Measurements from ENCODE around the gene DOK7. TPM values are rescaled to one million over a fixed set of nuclear protein-coding genes. Genes with fewer than 3 reads are reported as not detected.

The DOK7 gene
- polyA plus RNA-seq, 1 donor (not counting 4 experiments of a cell fraction or from before 2014, with no cell fraction given): 0.13 TPM

- peaks cover 41% of the 10 kb centered on the region for H3K79me2 ChIP-seq (ENCODE audit: control insufficient read depth, insufficient read depth, low read length)
- no peak for DNase-seq (ENCODE audit: low read depth, low spot score)
- FAIRE-seq: no peak
- H3K27me3 ChIP-seq (ENCODE audit: control insufficient read depth, extremely low read depth, insufficient read depth, low read length): no peaks in the 10 kb centered on the region
- H4K20me1 ChIP-seq (ENCODE audit: control insufficient read depth, extremely low read depth, insufficient read depth, low read length): peaks cover 12% of the 10 kb centered on the region
- H2AFZ ChIP-seq (ENCODE audit: control insufficient read depth, low read length): no peak overlapping the region
- peaks cover 8% of the 10 kb centered on the region for H3K4me1 ChIP-seq (ENCODE audit: control insufficient read depth, extremely low read depth, insufficient read depth, low read length)
- TF ChIP-seq EZH2 (IDR thresholded peaks at IDR 0.05; ENCODE audit: low read length) (no peak), CTCF (optimal IDR thresholded peaks at IDR 0.05 in 1 of 3, IDR thresholded peaks at IDR 0.05 in 1 of 3, conservative IDR thresholded peaks at IDR 0.05 in 1 of 3; ENCODE audit: extremely low read depth in 1 of 3, insufficient read depth in 2 of 3, low read length in 3 of 3) (no peak)
- H3K36me3 ChIP-seq (ENCODE audit: control insufficient read depth in 2 of 2, extremely low read depth in 1 of 2, insufficient read depth in 2 of 2, low read length in 2 of 2): peaks cover 14 to 31% of the 10 kb centered on the region in 2 experiments
- dilution Hi-C loops (cut with MboI; ENCODE audit: extremely low pct_ligation_motif_present, low sequenced_read_pairs): no loop called here
- no peak overlapping the region for H3K4me2 ChIP-seq (ENCODE audit: control insufficient read depth, extremely low read depth, insufficient read depth, low read depth, low read length)
- H3K9ac ChIP-seq (ENCODE audit: control insufficient read depth, extremely low read depth, insufficient read depth, low read length): no peak overlapping the region
- no peak overlapping the region for H3K27ac ChIP-seq (ENCODE audit: control insufficient read depth, insufficient read depth, low read length)
- no peak overlapping the region for H3K4me3 ChIP-seq (ENCODE audit: control insufficient read depth in 2 of 3, extremely low read depth in 1 of 3, insufficient read depth in 2 of 3, low read depth in 1 of 3, low read length in 3 of 3)
- H3K9me1 ChIP-seq (ENCODE audit: control insufficient read depth, extremely low read depth, insufficient read depth, low read length): no peaks in the 10 kb centered on the region
- no peaks in the 10 kb centered on the region for H3K9me3 ChIP-seq (ENCODE audit: control insufficient read depth, low read depth, low read length)
Observed at GRCh38 chr4:3414421-3415279, 48.5 kb upstream of the DOK7 start.

GRCh38 chr4:3415471-3416141 is 47.5 kb upstream of the DOK7 start:
- DNase-seq (ENCODE audit: low read depth, low spot score) (no peak), FAIRE-seq (no peak)
- Histone ChIP-seq H4K20me1 (ENCODE audit: control insufficient read depth, extremely low read depth, insufficient read depth, low read length) (peaks cover 9% of the 10 kb centered on the region), H3K9me1 (ENCODE audit: control insufficient read depth, extremely low read depth, insufficient read depth, low read length) (no peaks in the 10 kb centered on the region), H3K36me3 (ENCODE audit: control insufficient read depth in 2 of 2, extremely low read depth in 1 of 2, insufficient read depth in 2 of 2, low read length in 2 of 2) (peaks cover 14 to 37% of the 10 kb centered on the region in 2 experiments), H3K79me2 (ENCODE audit: control insufficient read depth, insufficient read depth, low read length) (peaks cover 33% of the 10 kb centered on the region), H3K27ac (ENCODE audit: control insufficient read depth, insufficient read depth, low read length) (no peak overlapping the region), H3K4me2 (ENCODE audit: control insufficient read depth, extremely low read depth, insufficient read depth, low read depth, low read length) (no peak overlapping the region), H3K4me1 (ENCODE audit: control insufficient read depth, extremely low read depth, insufficient read depth, low read length) (no peaks in the 10 kb centered on the region), H3K9ac (ENCODE audit: control insufficient read depth, extremely low read depth, insufficient read depth, low read length) (no peak overlapping the region), H3K4me3 (ENCODE audit: control insufficient read depth in 2 of 3, extremely low read depth in 1 of 3, insufficient read depth in 2 of 3, low read depth in 1 of 3, low read length in 3 of 3) (no peak overlapping the region), H3K9me3 (ENCODE audit: control insufficient read depth, low read depth, low read length) (no peaks in the 10 kb centered on the region), H3K27me3 (ENCODE audit: control insufficient read depth, extremely low read depth, insufficient read depth, low read length) (no peaks in the 10 kb centered on the region), H2AFZ (ENCODE audit: control insufficient read depth, low read length) (no peak overlapping the region)
- dilution Hi-C loops (cut with MboI; ENCODE audit: extremely low pct_ligation_motif_present, low sequenced_read_pairs): no loop called here
- TF ChIP-seq EZH2 (IDR thresholded peaks at IDR 0.05; ENCODE audit: low read length): no peak
- TF ChIP-seq CTCF (optimal IDR thresholded peaks at IDR 0.05 in 1 of 3, IDR thresholded peaks at IDR 0.05 in 1 of 3, conservative IDR thresholded peaks at IDR 0.05 in 1 of 3; ENCODE audit: extremely low read depth in 1 of 3, insufficient read depth in 2 of 3, low read length in 3 of 3): no peak
